ENCODE results near the gene TARBP1.
A peak's percentile ranks its signal among the peaks of the same experiment; 100 is the strongest.
"Not testable (repeated sequence)": the region's sequence is repeated elsewhere in the genome, so short reads cannot be mapped to it uniquely, and the experiment has no call there.

TARBP1 gene, protein sequence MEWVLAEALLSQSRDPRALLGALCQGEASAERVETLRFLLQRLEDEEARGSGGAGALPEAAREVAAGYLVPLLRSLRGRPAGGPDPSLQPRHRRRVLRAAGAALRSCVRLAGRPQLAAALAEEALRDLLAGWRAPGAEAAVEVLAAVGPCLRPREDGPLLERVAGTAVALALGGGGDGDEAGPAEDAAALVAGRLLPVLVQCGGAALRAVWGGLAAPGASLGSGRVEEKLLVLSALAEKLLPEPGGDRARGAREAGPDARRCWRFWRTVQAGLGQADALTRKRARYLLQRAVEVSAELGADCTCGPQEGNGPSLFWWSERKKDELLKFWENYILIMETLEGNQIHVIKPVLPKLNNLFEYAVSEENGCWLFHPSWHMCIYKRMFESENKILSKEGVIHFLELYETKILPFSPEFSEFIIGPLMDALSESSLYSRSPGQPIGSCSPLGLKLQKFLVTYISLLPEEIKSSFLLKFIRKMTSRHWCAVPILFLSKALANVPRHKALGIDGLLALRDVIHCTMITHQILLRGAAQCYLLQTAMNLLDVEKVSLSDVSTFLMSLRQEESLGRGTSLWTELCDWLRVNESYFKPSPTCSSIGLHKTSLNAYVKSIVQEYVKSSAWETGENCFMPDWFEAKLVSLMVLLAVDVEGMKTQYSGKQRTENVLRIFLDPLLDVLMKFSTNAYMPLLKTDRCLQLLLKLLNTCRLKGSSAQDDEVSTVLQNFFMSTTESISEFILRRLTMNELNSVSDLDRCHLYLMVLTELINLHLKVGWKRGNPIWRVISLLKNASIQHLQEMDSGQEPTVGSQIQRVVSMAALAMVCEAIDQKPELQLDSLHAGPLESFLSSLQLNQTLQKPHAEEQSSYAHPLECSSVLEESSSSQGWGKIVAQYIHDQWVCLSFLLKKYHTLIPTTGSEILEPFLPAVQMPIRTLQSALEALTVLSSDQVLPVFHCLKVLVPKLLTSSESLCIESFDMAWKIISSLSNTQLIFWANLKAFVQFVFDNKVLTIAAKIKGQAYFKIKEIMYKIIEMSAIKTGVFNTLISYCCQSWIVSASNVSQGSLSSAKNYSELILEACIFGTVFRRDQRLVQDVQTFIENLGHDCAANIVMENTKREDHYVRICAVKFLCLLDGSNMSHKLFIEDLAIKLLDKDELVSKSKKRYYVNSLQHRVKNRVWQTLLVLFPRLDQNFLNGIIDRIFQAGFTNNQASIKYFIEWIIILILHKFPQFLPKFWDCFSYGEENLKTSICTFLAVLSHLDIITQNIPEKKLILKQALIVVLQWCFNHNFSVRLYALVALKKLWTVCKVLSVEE (N-terminal part only)

DNA sequence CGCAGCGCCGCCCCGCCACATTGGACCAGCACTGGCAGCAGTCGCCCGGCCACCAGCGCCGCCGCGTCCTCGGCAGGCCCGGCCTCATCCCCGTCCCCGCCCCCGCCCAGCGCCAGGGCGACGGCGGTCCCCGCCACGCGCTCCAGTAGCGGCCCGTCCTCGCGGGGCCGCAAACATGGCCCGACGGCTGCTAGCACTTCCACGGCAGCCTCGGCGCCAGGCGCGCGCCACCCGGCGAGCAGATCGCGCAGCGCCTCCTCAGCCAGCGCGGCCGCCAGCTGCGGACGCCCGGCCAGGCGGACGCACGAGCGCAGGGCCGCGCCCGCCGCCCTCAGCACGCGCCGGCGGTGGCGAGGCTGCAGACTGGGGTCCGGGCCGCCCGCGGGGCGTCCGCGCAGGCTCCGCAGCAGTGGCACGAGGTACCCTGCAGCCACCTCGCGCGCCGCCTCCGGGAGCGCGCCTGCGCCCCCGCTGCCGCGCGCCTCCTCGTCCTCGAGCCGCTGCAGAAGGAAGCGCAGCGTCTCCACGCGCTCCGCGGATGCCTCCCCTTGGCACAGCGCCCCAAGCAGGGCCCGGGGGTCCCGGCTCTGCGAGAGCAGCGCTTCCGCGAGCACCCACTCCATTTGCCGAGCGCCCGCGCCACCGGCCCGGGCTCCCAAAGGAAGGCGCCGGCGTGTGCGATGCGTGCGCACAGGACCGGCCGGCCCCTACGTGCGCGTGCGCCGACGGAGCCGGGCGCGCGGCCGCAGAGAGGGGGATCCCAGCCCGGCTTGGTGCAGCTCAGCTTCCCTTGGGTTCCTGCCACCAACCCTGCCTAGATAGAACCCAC, at the start of gene TARBP1:
TSS of gene TARBP1 (minus strand) at position 699 of the 829 bp plus-strand sequence. CDS start at position 623, 76 bp downstream.
- peak; percentile 80 for DNase-seq (ENCODE audit: low spot score)

- no peak for DNase-seq (ENCODE audit: low spot score)
These were observed 49.3 kb upstream of the TARBP1 start for GRCh38 chr1:234528074-234528865.

GRCh38 chr1:234527346-234527745, 48.4 kb upstream of the TARBP1 start:
- no peak for DNase-seq (ENCODE audit: low spot score)

- no peak for DNase-seq (ENCODE audit: low spot score)
These were observed 47.9 kb upstream of the TARBP1 start for GRCh38 chr1:234526922-234527321.

- DNase-seq (ENCODE audit: low spot score) = no peak
These were observed 46.3 kb upstream of the TARBP1 start for GRCh38 chr1:234525099-234525799.

- DNase-seq (ENCODE audit: low spot score) = no peak
These were observed 42.9 kb upstream of the TARBP1 start for GRCh38 chr1:234521836-234522235.

GRCh38 chr1:234520908-234521817, 42.2 kb upstream of the TARBP1 start:
- DNase-seq (ENCODE audit: low spot score) = no peak

DNA sequence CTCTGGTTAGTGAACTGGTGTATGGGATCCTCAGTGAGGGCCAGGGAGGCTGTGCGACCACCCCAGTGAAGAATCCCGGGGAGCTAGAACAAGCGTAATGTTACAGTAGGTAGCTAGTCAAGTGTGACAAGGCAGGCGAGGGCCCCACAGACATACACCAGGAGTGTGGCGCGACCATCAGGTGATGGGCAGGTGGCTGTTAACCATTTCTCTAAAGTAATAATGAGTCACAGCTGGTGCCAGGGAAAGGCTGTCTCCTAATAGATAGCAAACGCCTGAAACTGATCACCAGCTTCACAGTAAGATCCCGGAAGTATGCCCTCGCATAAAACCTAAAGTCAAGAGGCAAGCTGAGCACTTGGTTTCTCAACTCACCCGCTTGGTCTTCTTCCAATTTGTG, 40.5 kb upstream of the TARBP1 start:
- DNase-seq (ENCODE audit: low spot score) = no peak

DNA sequence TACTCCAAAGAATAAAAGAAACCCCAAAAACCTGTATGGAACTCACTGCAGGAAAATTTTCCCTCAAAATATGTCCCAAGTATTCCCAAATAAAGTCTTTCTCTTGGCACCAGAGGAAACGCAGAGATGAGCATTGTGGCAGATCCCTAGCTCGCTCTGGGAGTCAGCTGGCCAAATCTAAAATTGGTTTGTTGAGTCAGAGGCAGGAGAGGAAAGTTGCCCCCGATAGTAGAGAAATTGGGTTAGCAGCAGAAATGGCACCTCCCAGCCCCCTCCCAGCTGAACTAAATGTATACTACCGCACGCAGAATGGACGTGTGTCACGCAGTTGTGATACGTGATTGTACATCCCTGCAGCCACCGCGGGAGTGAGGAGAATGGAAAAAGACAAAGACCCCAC, 39.9 kb upstream of the TARBP1 start:
- DNase-seq (ENCODE audit: low spot score) = no peak

DNA sequence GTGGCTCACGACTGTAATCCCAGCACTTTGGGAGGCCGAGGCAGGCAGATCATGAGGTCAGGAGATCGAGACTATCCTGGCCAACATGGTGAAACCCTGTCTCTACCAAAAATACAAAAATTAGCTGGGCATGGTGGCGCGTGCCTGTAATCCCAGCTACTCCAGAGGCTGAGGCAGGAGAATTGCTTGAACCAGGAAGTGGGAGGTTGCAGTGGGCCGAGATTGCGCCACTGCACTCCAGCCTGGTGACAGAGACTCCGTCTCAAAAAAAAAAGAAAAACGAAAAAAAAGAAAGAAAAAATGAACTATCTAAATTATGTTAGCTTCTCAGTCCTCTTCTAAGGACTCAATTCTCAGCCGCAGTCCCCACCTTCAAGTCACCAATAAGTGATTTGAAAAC, 39.1 kb upstream of the TARBP1 start:
- DNase-seq (ENCODE audit: low spot score) = not testable (repeated sequence)

DNA sequence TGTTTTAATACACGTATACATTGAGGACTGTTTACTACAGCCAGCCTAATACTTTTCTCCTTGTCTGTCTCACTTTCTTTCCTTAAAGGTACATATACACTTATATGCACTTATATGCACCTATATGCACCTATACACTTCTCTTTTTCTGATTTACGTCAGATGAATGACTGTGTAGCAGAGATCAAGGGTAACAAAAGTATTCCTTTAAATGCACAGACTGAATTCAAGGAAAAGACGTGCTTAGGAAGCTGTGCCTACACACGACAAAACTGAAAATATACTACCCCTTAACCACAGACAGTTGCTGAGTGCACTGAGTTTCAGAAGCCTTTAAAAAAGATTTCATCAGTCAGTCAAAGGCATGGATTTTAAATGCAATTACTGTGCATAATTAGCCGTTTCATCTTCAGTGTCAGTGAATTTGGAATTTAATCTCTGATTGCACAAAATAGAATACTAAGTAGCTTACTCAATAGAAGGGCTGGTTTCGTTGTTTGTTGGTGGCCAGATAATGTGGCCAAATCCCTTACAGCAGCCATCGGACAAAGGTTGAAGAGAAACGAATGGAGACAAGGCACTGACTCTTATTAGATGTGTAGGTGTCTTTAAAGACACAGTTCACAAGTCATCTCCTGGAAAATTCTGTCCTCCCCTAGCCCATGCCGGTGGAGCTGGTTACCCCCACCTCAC, 38.3 kb upstream of the TARBP1 start:
- no peak for DNase-seq (ENCODE audit: low spot score)

GRCh38 chr1:234515821-234516241, 36.9 kb upstream of the TARBP1 start:
- no peak for DNase-seq (ENCODE audit: low spot score)

GRCh38 chr1:234515411-234515810, 36.4 kb upstream of the TARBP1 start:
- no peak for DNase-seq (ENCODE audit: low spot score)

DNA sequence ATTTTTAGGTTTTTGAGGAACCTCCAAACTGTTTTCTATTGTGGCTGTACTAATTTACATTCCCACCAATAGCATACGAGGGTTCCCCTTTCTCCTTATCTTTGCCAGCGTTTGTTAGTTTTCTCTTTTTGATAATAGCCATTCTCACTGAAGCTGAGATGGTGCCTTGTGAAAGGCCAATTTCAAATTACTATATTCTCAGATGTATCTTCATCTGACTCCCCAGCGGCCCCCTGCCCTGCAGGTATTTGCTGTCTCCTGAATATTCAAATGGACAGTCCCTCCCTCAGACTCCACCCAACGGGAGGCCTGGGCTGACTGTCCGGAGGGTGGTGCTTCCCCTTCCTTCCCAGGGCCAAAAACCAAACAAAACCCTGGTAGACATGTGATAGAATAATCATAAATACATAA, 33.5 kb upstream of the TARBP1 start:
- DNase-seq (ENCODE audit: low spot score) = no peak

DNA sequence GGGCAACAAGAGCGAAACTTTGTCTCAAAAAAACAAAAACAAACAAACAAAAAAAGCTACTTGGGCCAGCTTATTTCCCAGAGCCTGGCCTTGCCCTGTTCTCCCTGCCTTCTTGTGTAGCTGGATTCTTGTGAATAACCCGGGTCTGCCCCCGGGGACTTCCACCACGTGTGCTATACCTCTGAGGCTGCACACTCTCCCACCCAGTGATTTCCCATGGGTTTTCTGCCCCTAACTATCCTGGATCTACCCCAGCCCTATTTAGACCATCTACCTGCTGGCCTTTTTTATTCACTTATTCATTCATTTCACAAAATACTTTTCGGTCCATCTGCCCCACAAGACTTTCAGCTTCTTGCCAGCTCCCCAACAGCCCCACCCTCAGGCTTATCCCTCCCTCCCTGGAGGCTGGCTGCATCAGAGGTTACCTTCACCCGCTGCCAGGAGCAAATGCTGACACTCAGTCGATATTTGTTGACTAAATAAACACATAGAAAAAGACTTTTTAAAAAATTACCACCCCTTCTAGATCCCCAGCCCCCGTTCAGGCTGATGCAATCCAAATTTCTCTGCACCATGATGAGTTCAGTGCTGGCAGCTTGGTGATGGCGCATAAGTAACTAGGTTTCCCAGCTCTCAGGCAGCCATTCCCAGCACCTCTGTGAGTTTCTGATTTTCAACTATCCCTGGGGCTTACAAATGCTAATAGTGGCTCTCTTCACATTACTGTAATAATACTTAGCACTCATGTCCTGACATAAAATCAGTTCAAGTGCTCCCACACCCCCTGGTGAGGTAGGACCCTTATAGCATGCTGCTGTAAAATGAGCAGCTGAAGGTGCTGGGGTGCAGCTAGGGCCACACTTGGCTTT, 30.7 kb upstream of the TARBP1 start:
- no peak for DNase-seq (ENCODE audit: low spot score)

DNA sequence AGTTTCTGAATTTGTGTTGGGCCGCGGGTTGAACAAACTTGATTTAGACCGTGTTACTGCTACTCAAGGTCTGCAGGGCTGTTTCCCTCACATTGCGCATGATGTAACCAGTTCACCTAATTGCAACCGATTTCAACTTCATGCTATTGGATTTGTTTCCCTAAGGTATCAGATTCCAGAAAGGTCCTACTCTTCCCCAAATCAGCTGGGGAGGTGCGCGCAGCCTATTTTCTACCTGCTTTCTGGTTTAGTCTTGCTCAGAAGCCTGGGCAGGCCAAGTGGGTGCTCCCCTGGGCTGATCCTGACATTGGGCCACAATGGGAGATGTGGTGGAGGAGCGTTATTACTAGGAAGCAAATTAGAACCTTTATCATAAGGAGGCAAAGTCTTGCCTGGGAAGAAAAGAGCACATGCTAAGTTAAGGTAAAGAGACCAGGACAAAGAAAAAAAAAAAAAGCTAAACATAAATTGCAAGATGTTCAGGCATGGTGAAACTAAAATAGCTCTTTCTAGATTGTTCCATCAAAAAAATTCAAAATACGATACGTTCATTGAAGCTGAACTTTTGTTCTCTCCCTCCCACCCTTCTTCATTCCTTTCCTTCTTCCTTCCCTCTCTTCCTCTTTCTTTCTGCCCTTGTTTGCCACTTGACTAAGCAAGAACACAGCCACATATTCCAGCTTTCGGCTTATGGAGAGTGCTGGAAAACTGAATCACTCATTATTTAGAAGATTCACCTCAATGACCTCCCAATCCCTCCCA, 28.8 kb upstream of the TARBP1 start:
- no peak for DNase-seq (ENCODE audit: low spot score)

All from putamen (tissue), 1 donor.